Osteocyte (in vitro differentiated cells): ENCODE results near the gene OSBPL10. TPM values are rescaled to one million over a fixed set of nuclear protein-coding genes. Genes with fewer than 3 reads are reported as not detected.

Experiments used
- DNase-seq: peaks from one replicate; pipeline ENCODE4 v3.0.0; 2021; ENCODE audit warnings: mixed read lengths; ENCODE audit not compliant: unreplicated experiment; ENCODE audit errors: extremely low spot score
- H3K27ac Mint-ChIP-seq: one replicate; pipeline ENCODE4 v1.8.0; 2021; ENCODE audit warnings: mild to moderate bottlenecking, mixed read lengths; ENCODE audit not compliant: unreplicated experiment
- H3K27me3 Mint-ChIP-seq: one replicate; pipeline ENCODE4 v1.8.0; 2021; ENCODE audit warnings: mixed read lengths; ENCODE audit not compliant: unreplicated experiment
- H3K36me3 Mint-ChIP-seq: one replicate; pipeline ENCODE4 v1.8.0; 2021; ENCODE audit warnings: mixed read lengths; ENCODE audit not compliant: unreplicated experiment
- H3K4me1 Mint-ChIP-seq: one replicate; pipeline ENCODE4 v1.8.0; 2021; ENCODE audit warnings: mixed read lengths; ENCODE audit not compliant: unreplicated experiment
- H3K4me3 Mint-ChIP-seq: one replicate; pipeline ENCODE4 v1.8.0; 2021; ENCODE audit warnings: mild to moderate bottlenecking, moderate library complexity, mixed read lengths; ENCODE audit not compliant: unreplicated experiment
- H3K9me3 Mint-ChIP-seq: one replicate; pipeline ENCODE4 v1.8.0; 2021; ENCODE audit warnings: mixed read lengths; ENCODE audit not compliant: unreplicated experiment
- CTCF ChIP-seq: fragments of 200-600 bp; sonication (generic); IDR thresholded peaks from 2 replicates; pipeline ENCODE4 v1.5.0; 2021; ENCODE audit warnings: antibody characterized with exemption, mild to moderate bottlenecking, moderate library complexity
- total RNA-seq: library from RNA; stranded (reverse); gene quantifications from 2 replicates; pipeline ENCODE4 v1.2.1, GENCODE V29; 2021

The OSBPL10 gene
- total RNA-seq, 1 donor from 2014 or later: 21.7 TPM

- H3K27me3 Mint-ChIP-seq: no peaks in the 10 kb centered on the region
- peaks cover 10% of the 10 kb centered on the region for H3K4me1 Mint-ChIP-seq
- H3K9me3 Mint-ChIP-seq: no peaks in the 10 kb centered on the region
- H3K36me3 Mint-ChIP-seq: no peaks in the 10 kb centered on the region
- DNase-seq: no peak
- H3K4me3 Mint-ChIP-seq: no peak overlapping the region
- no peak for TF ChIP-seq CTCF
- no peak overlapping the region for H3K27ac Mint-ChIP-seq
These were observed 259.4 kb downstream of the OSBPL10 start for GRCh38 chr3:31721676-31722075.

- H3K36me3 Mint-ChIP-seq: peaks cover 5% of the 10 kb centered on the region
- TF ChIP-seq CTCF: no peak
- no peak overlapping the region for H3K4me3 Mint-ChIP-seq
- no peaks in the 10 kb centered on the region for H3K27me3 Mint-ChIP-seq
- no peaks in the 10 kb centered on the region for H3K9me3 Mint-ChIP-seq
- H3K27ac Mint-ChIP-seq: no peak overlapping the region
- DNase-seq: peak; percentile 69
- peaks cover 10% of the 10 kb centered on the region for H3K4me1 Mint-ChIP-seq
These were observed 266.4 kb downstream of the OSBPL10 start for GRCh38 chr3:31714495-31715280.

- Mint-ChIP-seq H3K9me3 (no peaks in the 10 kb centered on the region), H3K27ac (no peak overlapping the region), H3K27me3 (no peaks in the 10 kb centered on the region), H3K4me3 (no peak overlapping the region), H3K36me3 (peaks cover 8% of the 10 kb centered on the region), H3K4me1 (peaks cover 8% of the 10 kb centered on the region)
- no peak for DNase-seq
- no peak for TF ChIP-seq CTCF
These were observed 267.2 kb downstream of the OSBPL10 start for GRCh38 chr3:31713816-31714215.

GRCh38 chr3:31710123-31710803 is 270.8 kb downstream of the OSBPL10 start:
- no peak for TF ChIP-seq CTCF
- Mint-ChIP-seq H3K27ac (no peak overlapping the region), H3K4me3 (no peak overlapping the region), H3K36me3 (peaks cover 9% of the 10 kb centered on the region), H3K4me1 (peaks cover 6% of the 10 kb centered on the region), H3K27me3 (no peaks in the 10 kb centered on the region), H3K9me3 (no peaks in the 10 kb centered on the region)
- DNase-seq: no peak

GRCh38 chr3:31709526-31709925 is 271.5 kb downstream of the OSBPL10 start:
- DNase-seq: no peak
- Mint-ChIP-seq H3K27me3 (no peaks in the 10 kb centered on the region), H3K36me3 (peaks cover 9% of the 10 kb centered on the region), H3K9me3 (no peaks in the 10 kb centered on the region), H3K4me1 (peaks cover 13% of the 10 kb centered on the region), H3K4me3 (no peak overlapping the region), H3K27ac (no peak overlapping the region)
- no peak for TF ChIP-seq CTCF
